ENCODE data around the gene ATP5IF1. TPM values are rescaled to one million over a fixed set of nuclear protein-coding genes. Genes with fewer than 3 reads are reported as not detected.

The ATP5IF1 gene
- total RNA-seq, 1 donor from 2014 or later, result 144 TPM

DNA sequence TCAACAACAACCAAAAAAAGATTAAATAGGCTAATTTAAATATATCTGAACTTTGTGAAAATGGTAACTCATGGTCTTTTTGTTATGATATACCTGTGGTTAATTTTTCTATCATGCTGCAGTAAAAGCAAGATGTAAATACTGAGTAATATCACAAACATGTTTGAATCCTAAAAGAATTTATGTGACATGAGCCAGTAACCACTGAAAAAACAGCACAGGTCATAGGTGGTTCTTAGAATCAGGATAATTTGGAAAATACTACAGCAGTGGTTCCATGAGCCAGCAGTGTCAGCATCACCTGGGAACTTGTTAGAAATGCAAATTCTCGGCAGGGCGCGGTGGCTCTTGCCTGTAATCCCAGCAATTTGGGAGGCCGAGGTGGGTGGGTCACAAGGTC is 4.1 kb downstream of the ATP5IF1 start:
- Mint-ChIP-seq H3K36me3 (no peaks in the 10 kb centered on the region), H3K9me3 (no peaks in the 10 kb centered on the region), H3K4me3 (no peak overlapping the region), H3K4me1 (ENCODE audit: unreplicated experiment) (peaks cover 12% of the 10 kb centered on the region), H3K27me3 (no peaks in the 10 kb centered on the region), H3K27ac (no peak overlapping the region)
- TF ChIP-seq, protein P1, sequence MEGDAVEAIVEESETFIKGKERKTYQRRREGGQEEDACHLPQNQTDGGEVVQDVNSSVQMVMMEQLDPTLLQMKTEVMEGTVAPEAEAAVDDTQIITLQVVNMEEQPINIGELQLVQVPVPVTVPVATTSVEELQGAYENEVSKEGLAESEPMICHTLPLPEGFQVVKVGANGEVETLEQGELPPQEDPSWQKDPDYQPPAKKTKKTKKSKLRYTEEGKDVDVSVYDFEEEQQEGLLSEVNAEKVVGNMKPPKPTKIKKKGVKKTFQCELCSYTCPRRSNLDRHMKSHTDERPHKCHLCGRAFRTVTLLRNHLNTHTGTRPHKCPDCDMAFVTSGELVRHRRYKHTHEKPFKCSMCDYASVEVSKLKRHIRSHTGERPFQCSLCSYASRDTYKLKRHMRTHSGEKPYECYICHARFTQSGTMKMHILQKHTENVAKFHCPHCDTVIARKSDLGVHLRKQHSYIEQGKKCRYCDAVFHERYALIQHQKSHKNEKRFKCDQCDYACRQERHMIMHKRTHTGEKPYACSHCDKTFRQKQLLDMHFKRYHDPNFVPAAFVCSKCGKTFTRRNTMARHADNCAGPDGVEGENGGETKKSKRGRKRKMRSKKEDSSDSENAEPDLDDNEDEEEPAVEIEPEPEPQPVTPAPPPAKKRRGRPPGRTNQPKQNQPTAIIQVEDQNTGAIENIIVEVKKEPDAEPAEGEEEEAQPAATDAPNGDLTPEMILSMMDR (conservative IDR thresholded peaks at IDR 0.05), result no peak
- DNase-seq (ENCODE audit: extremely low spot score, unreplicated experiment), result no peak

DNA sequence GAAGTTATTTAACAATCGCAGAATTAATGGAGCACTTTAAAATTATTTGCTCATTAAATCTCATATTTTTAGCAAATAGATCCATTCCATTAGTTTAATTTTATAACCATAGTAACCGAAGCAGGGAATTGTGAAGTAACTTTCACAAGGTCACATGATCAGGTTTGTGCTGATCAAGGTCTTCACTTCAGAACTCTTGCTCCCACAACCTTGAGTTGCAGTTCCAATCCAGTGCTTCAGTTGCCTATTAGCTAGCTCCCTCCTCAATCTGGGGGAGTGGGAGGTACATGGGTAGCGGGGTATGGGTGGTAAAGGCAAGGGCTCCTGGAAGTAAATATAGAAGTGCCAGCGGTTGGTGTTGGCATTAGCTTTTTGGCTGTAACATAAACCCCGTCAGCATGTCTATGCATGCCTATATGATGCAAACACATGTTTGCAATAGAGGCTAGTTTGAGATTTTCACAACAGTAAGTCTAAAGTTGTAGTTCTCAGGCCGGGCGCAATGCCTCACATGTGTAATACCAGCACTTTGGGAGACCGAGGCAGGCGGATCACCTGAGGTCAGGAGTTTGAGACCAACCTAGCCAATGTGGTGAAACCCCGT is 5.8 kb downstream of the ATP5IF1 start:
- TF ChIP-seq, protein P1 (conservative IDR thresholded peaks at IDR 0.05), result no peak
- no peaks in the 10 kb centered on the region for H3K9me3 Mint-ChIP-seq
- H3K27ac Mint-ChIP-seq, result no peak overlapping the region
- no peaks in the 10 kb centered on the region for H3K36me3 Mint-ChIP-seq
- no peak overlapping the region for H3K4me3 Mint-ChIP-seq
- H3K4me1 Mint-ChIP-seq (ENCODE audit: unreplicated experiment), result peaks cover 16% of the 10 kb centered on the region
- DNase-seq (ENCODE audit: extremely low spot score, unreplicated experiment), result no peak
- no peaks in the 10 kb centered on the region for H3K27me3 Mint-ChIP-seq

DNA sequence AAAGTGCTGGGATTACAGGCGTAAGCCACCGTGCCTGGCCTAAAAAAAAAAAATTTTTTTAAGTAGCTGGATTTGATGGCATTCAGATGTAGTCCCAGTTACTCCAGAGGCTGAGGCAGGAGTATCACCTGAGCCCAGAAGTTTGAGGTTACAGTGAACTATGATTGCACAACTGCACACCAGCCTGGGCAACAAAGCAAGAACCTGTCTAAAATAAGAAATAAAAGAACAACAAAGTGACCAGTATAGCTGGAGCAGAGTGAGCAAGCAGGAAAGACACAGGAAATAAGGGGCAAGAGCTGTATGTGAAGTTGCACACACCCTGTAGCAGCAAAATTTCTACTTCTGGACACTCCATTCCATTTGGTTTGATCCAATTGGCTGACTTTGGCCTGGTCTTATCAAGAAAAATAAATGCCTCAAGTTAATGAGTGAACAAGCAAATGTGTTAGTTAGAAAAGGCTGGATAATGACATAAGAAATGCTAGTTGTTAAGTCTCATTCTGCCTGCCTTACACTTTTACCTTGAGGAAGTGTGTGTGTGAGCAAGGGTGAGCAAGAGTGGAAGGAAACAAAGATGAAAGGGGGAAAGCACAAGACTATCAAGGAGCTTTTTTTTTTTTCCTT is 7.9 kb downstream of the ATP5IF1 start:
- Mint-ChIP-seq H3K4me3 (peak overlapping the region; percentile 66), H3K27ac (peak overlapping the region; percentile 76), H3K9me3 (no peaks in the 10 kb centered on the region), H3K27me3 (no peaks in the 10 kb centered on the region), H3K36me3 (no peaks in the 10 kb centered on the region), H3K4me1 (ENCODE audit: unreplicated experiment) (peaks cover 31% of the 10 kb centered on the region)
- no peak for DNase-seq (ENCODE audit: extremely low spot score, unreplicated experiment)
- TF ChIP-seq, protein P1 (conservative IDR thresholded peaks at IDR 0.05), result no peak

DNA sequence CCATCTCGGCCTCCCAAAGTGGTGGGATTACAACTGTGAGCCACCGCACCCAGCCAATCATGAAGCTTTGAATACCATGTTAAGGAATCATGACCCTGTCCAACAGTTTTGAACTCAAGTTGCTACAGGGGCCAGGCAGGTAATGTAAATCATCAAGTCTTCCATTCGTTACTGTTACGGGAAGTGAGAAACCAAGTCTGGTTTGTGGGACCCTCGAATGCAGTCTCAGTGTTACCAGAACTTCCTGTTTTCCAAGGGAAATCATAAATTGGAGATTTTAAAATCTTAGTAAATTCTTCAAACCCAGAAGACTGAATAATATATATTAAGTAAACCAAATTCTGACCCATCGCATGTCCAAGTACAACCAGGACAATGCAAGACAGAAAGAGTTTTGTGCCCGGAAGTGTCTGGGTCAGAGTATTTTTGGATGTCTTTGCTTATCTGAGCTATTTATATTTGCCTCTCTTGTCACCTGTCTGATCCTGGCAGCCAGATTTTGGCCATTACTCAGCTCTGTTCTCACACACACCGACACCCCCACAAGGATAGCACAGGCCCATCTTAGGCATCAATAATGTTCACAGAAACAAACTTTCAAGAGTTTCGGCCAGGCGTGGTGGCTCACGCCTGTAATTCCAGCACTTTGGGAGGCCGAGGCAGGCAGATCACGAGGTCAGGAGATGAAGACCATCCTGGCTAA is 8.8 kb downstream of the ATP5IF1 start:
- Mint-ChIP-seq H3K36me3 (no peaks in the 10 kb centered on the region), H3K27ac (no peak overlapping the region), H3K4me1 (ENCODE audit: unreplicated experiment) (peaks cover 28% of the 10 kb centered on the region), H3K27me3 (no peaks in the 10 kb centered on the region), H3K4me3 (peak overlapping the region; percentile 47), H3K9me3 (no peaks in the 10 kb centered on the region)
- TF ChIP-seq, protein P1 (conservative IDR thresholded peaks at IDR 0.05), result no peak
- no peak for DNase-seq (ENCODE audit: extremely low spot score, unreplicated experiment)

DNA sequence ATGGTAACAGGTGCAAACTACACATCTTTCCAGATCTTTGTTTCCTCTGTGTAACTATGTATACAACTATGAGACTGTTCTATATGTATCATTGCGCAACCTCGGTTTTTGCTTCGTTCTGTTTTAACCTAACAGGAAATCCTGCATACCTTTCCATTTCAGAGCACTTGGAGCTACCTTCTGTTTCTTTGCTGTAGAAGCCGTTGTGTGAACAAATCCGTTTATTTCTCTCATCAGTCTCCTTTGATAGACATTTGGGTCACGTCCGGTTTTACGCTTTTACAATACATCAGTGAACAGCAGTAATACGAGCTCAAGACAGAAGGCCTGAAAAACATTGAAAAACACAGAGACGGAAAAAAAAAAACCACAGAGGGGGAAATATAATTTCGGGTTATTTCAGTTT is 10.5 kb downstream of the ATP5IF1 start:
- no peaks in the 10 kb centered on the region for H3K27me3 Mint-ChIP-seq
- H3K4me1 Mint-ChIP-seq (ENCODE audit: unreplicated experiment), result peaks cover 28% of the 10 kb centered on the region
- no peaks in the 10 kb centered on the region for H3K9me3 Mint-ChIP-seq
- TF ChIP-seq, protein P1 (conservative IDR thresholded peaks at IDR 0.05), result no peak
- no peaks in the 10 kb centered on the region for H3K36me3 Mint-ChIP-seq
- H3K4me3 Mint-ChIP-seq, result peak overlapping the region; percentile 87
- no peak for DNase-seq (ENCODE audit: extremely low spot score, unreplicated experiment)
- H3K27ac Mint-ChIP-seq, result peak overlapping the region; percentile 92

Data from type B pancreatic cell (in vitro differentiated cells).